ENCODE measurements around the gene PRR23E. TPM values are rescaled to one million over a fixed set of nuclear protein-coding genes. Genes with fewer than 3 reads are reported as not detected.

PRR23E gene
- total RNA-seq, 1 experiment from 2014 or later = not detected

DNA sequence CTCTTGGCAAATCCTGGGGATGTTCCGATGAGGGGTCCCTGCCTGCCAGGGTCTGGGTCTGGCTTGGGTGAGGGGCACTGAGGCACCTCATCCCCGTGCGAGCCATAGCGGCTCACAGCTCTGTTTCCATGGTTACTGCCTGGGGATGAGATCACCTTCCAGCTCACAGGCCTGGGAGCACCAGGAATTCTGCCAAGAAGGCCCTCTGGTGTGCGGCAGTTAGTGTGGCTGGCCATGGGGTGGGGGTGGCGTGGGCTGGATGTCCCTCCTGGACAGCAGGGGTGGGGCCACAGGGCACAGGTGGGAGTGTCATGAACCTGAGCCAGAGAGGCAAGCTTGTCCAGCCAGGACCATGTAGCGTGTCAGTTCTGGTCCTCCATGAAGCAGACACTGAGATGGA is 22.1 kb upstream of the PRR23E start:
- ATAC-seq = no peak
- CTCF ChIA-PET = no interaction called here
- no peak for TF ChIP-seq POLR2AphosphoS5 (IDR thresholded peaks at IDR 0.05; ENCODE audit: low read depth, low read length)
- TF ChIP-seq TCF7L2 (IDR thresholded peaks at IDR 0.05; ENCODE audit: low read depth, low read length) = no peak
- TF ChIP-seq, protein P1, sequence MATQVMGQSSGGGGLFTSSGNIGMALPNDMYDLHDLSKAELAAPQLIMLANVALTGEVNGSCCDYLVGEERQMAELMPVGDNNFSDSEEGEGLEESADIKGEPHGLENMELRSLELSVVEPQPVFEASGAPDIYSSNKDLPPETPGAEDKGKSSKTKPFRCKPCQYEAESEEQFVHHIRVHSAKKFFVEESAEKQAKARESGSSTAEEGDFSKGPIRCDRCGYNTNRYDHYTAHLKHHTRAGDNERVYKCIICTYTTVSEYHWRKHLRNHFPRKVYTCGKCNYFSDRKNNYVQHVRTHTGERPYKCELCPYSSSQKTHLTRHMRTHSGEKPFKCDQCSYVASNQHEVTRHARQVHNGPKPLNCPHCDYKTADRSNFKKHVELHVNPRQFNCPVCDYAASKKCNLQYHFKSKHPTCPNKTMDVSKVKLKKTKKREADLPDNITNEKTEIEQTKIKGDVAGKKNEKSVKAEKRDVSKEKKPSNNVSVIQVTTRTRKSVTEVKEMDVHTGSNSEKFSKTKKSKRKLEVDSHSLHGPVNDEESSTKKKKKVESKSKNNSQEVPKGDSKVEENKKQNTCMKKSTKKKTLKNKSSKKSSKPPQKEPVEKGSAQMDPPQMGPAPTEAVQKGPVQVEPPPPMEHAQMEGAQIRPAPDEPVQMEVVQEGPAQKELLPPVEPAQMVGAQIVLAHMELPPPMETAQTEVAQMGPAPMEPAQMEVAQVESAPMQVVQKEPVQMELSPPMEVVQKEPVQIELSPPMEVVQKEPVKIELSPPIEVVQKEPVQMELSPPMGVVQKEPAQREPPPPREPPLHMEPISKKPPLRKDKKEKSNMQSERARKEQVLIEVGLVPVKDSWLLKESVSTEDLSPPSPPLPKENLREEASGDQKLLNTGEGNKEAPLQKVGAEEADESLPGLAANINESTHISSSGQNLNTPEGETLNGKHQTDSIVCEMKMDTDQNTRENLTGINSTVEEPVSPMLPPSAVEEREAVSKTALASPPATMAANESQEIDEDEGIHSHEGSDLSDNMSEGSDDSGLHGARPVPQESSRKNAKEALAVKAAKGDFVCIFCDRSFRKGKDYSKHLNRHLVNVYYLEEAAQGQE (IDR thresholded peaks at IDR 0.05; ENCODE audit: insufficient read depth in 1 of 2, low read depth in 2 of 2, low read length in 1 of 2) = no peak
- TF ChIP-seq SIN3A (IDR thresholded peaks at IDR 0.05; ENCODE audit: borderline replicate concordance, insufficient read depth, low read depth, low read length) = no peak
- TF ChIP-seq, protein P2, sequence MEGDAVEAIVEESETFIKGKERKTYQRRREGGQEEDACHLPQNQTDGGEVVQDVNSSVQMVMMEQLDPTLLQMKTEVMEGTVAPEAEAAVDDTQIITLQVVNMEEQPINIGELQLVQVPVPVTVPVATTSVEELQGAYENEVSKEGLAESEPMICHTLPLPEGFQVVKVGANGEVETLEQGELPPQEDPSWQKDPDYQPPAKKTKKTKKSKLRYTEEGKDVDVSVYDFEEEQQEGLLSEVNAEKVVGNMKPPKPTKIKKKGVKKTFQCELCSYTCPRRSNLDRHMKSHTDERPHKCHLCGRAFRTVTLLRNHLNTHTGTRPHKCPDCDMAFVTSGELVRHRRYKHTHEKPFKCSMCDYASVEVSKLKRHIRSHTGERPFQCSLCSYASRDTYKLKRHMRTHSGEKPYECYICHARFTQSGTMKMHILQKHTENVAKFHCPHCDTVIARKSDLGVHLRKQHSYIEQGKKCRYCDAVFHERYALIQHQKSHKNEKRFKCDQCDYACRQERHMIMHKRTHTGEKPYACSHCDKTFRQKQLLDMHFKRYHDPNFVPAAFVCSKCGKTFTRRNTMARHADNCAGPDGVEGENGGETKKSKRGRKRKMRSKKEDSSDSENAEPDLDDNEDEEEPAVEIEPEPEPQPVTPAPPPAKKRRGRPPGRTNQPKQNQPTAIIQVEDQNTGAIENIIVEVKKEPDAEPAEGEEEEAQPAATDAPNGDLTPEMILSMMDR (IDR thresholded peaks at IDR 0.05) = no peak
- Histone ChIP-seq H3K27me3 (ENCODE audit: control insufficient read depth, insufficient read depth, low read length) (peaks cover 18% of the 10 kb centered on the region), H3K36me3 (ENCODE audit: control insufficient read depth, insufficient read depth, low read length) (no peaks in the 10 kb centered on the region), H3K4me1 (ENCODE audit: control insufficient read depth, insufficient read depth, low read length) (no peaks in the 10 kb centered on the region), H3K4me3 (ENCODE audit: low read depth in 2 of 2, low read length in 2 of 2) (no peak overlapping the region), H3K9me3 (ENCODE audit: control insufficient read depth, insufficient read depth, low read depth, low read length) (no peaks in the 10 kb centered on the region), H3K27ac (ENCODE audit: low read length) (no peak overlapping the region)
- POLR2A ChIA-PET = no interaction called here
- intact Hi-C loops (cut with micrococcal nuclease; ENCODE audit: unreplicated experiment) = no loop called here
- no peak for DNase-seq (ENCODE audit: low read depth, low spot score)
- in situ Hi-C loops (cut with HindIII; ENCODE audit: low pct_unique_long_range_greater_than_20kb, low sequenced_read_pairs) = no loop called here
- BruUV-seq (replicated peaks) = no TSS peak

DNA sequence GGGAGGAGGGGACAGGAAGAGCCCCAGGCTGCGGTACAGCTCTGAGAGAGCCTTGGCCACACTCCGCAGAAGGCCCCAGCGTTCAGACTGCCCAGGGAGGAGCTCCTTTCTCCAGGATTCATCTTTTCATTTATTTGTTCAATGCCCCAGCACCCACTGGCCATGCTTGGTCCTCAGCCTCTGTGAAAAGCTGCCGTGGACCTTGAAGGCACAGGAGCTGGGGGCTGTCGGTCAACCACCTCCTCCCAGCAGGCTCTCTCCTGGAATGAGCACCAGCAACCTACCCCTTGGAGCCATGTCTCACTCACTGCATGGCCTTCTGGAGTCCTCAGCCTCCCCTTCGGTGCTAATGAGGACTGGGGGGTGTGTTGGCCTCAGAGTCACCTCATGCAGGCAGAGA is 21.6 kb upstream of the PRR23E start:
- no peaks in the 10 kb centered on the region for H3K9me3 ChIP-seq (ENCODE audit: control insufficient read depth, insufficient read depth, low read depth, low read length)
- no peak overlapping the region for H3K4me3 ChIP-seq (ENCODE audit: low read depth in 2 of 2, low read length in 2 of 2)
- ChIA-PET POLR2A (no interaction called here), CTCF (no interaction called here)
- no peaks in the 10 kb centered on the region for H3K4me1 ChIP-seq (ENCODE audit: control insufficient read depth, insufficient read depth, low read length)
- intact Hi-C loops (cut with micrococcal nuclease; ENCODE audit: unreplicated experiment) = no loop called here
- in situ Hi-C loops (cut with HindIII; ENCODE audit: low pct_unique_long_range_greater_than_20kb, low sequenced_read_pairs) = no loop called here
- H3K27me3 ChIP-seq (ENCODE audit: control insufficient read depth, insufficient read depth, low read length) = peaks cover 18% of the 10 kb centered on the region
- TF ChIP-seq, protein P1 (IDR thresholded peaks at IDR 0.05; ENCODE audit: insufficient read depth in 1 of 2, low read depth in 2 of 2, low read length in 1 of 2) = no peak
- TF ChIP-seq SIN3A (IDR thresholded peaks at IDR 0.05; ENCODE audit: borderline replicate concordance, insufficient read depth, low read depth, low read length) (no peak), TCF7L2 (IDR thresholded peaks at IDR 0.05; ENCODE audit: low read depth, low read length) (no peak), POLR2AphosphoS5 (IDR thresholded peaks at IDR 0.05; ENCODE audit: low read depth, low read length) (no peak)
- TF ChIP-seq, protein P2 (IDR thresholded peaks at IDR 0.05) = no peak
- no peaks in the 10 kb centered on the region for H3K36me3 ChIP-seq (ENCODE audit: control insufficient read depth, insufficient read depth, low read length)
- H3K27ac ChIP-seq (ENCODE audit: low read length) = no peak overlapping the region
- no peak for DNase-seq (ENCODE audit: low read depth, low spot score)
- no TSS peak for BruUV-seq (replicated peaks)
- no peak for ATAC-seq

All from Panc1 (cell line).